ENCODE data around the gene LEUTX. TPM values are rescaled to one million over a fixed set of nuclear protein-coding genes. Genes with fewer than 3 reads are reported as not detected.
"Not testable (repeated sequence)": the region's sequence is repeated elsewhere in the genome, so short reads cannot be mapped to it uniquely, and the experiment has no call there.

LEUTX gene
- total and polyA plus RNA-seq, 2 donors (not counting 1 experiment from before 2014, with no cell fraction given), result not detected

- Histone ChIP-seq H3K4me3 (ENCODE audit: control extremely low read depth in 1 of 5, extremely low read depth in 1 of 5, insufficient read depth in 1 of 5, low read depth in 2 of 5, low read length in 4 of 5) (no peak overlapping the region), H2AFZ (ENCODE audit: insufficient read depth, low read depth, low read length, poor library complexity, severe bottlenecking) (no peak overlapping the region), H3K36me3 (replicated peaks in 1 of 2; ENCODE audit: control extremely low read depth in 1 of 2, control insufficient read depth in 1 of 2, extremely low read depth in 1 of 2, insufficient read depth in 2 of 2, low read length in 1 of 2) (no peaks in the 10 kb centered on the region), H3K27ac (ENCODE audit: low read length in 2 of 2) (no peak overlapping the region), H3K9ac (ENCODE audit: low read length) (no peak overlapping the region), H4K20me1 (ENCODE audit: control insufficient read depth, insufficient read depth, low read length, poor library complexity, severe bottlenecking) (no peaks in the 10 kb centered on the region), H3K4me1 (ENCODE audit: control insufficient read depth in 2 of 2, insufficient read depth in 2 of 2, low read length in 2 of 2) (no peaks in the 10 kb centered on the region), H3K4me2 (replicated peaks; ENCODE audit: low read depth, low read length, poor library complexity, severe bottlenecking) (no peak overlapping the region), H3K9me3 (ENCODE audit: control extremely low read depth in 1 of 3, control insufficient read depth in 2 of 3, insufficient read depth in 1 of 3, low read length in 2 of 3) (peaks cover 0 to 3% (median 0%) of the 10 kb centered on the region in 3 donors), H3K27me3 (replicated peaks in 1 of 4; ENCODE audit: control extremely low read depth in 1 of 4, control insufficient read depth in 3 of 4, insufficient read depth in 4 of 4, low read length in 3 of 4) (peaks cover 0 to 25% (median 10%) of the 10 kb centered on the region in 4 experiments), H3K79me2 (ENCODE audit: control insufficient read depth, insufficient read depth, low read length) (no peaks in the 10 kb centered on the region)
- 56% methylated on average over 3 of the region's 3 CpGs for WGBS (ENCODE audit: insufficient coverage)
- Mint-ChIP-seq H3K27ac (no peak overlapping the region), H3K4me1 (no peaks in the 10 kb centered on the region), H3K27me3 (peaks cover 31% of the 10 kb centered on the region), H3K9me3 (ENCODE audit: insufficient read depth) (no peaks in the 10 kb centered on the region), H3K4me3 (no peak overlapping the region)
- ATAC-seq (ENCODE audit: low read depth) (no peak), DNase-seq (no peak)
- intact Hi-C loops (cut with micrococcal nuclease), result no loop called here
- ChIA-PET CTCF (no interaction called here), POLR2A (no interaction called here)
- TF ChIP-seq CTCF (IDR thresholded peaks at IDR 0.05) (no peak), EZH2 (IDR thresholded peaks at IDR 0.05; ENCODE audit: borderline replicate concordance, insufficient read depth, low read depth, low read length, poor library complexity, severe bottlenecking) (no peak)
These were observed 23.7 kb upstream of the LEUTX start for GRCh38 chr19:39754971-39755370.

- Histone ChIP-seq H3K27me3 (replicated peaks in 1 of 4; ENCODE audit: control extremely low read depth in 1 of 4, control insufficient read depth in 3 of 4, insufficient read depth in 4 of 4, low read length in 3 of 4) (peaks cover 0 to 22% (median 10%) of the 10 kb centered on the region in 4 experiments), H4K20me1 (ENCODE audit: control insufficient read depth, insufficient read depth, low read length, poor library complexity, severe bottlenecking) (no peaks in the 10 kb centered on the region), H3K36me3 (replicated peaks in 1 of 2; ENCODE audit: control extremely low read depth in 1 of 2, control insufficient read depth in 1 of 2, extremely low read depth in 1 of 2, insufficient read depth in 2 of 2, low read length in 1 of 2) (no peaks in the 10 kb centered on the region), H3K4me3 (ENCODE audit: control extremely low read depth in 1 of 5, extremely low read depth in 1 of 5, insufficient read depth in 1 of 5, low read depth in 2 of 5, low read length in 4 of 5) (no peak overlapping the region), H3K9ac (ENCODE audit: low read length) (no peak overlapping the region), H3K9me3 (ENCODE audit: control extremely low read depth in 1 of 3, control insufficient read depth in 2 of 3, insufficient read depth in 1 of 3, low read length in 2 of 3) (peaks cover 0 to 3% (median 0%) of the 10 kb centered on the region in 3 donors), H3K79me2 (ENCODE audit: control insufficient read depth, insufficient read depth, low read length) (no peaks in the 10 kb centered on the region), H3K4me2 (replicated peaks; ENCODE audit: low read depth, low read length, poor library complexity, severe bottlenecking) (no peak overlapping the region), H3K4me1 (ENCODE audit: control insufficient read depth in 2 of 2, insufficient read depth in 2 of 2, low read length in 2 of 2) (no peaks in the 10 kb centered on the region), H3K27ac (ENCODE audit: low read length in 2 of 2) (no peak overlapping the region), H2AFZ (ENCODE audit: insufficient read depth, low read depth, low read length, poor library complexity, severe bottlenecking) (no peak overlapping the region)
- ATAC-seq (ENCODE audit: low read depth) (no peak), DNase-seq (no peak)
- 75% methylated on average over 2 of the region's 4 CpGs for WGBS (ENCODE audit: insufficient coverage)
- ChIA-PET POLR2A (no interaction called here), CTCF (interaction anchor here (0.5 kb wide), 1 partner anchor 402 kb away, joined by 5 read pairs; no protein-coding TSS in a partner anchor)
- Mint-ChIP-seq H3K9me3 (ENCODE audit: insufficient read depth) (no peaks in the 10 kb centered on the region), H3K4me3 (no peak overlapping the region), H3K27ac (no peak overlapping the region), H3K27me3 (peaks cover 46% of the 10 kb centered on the region), H3K4me1 (no peaks in the 10 kb centered on the region)
- intact Hi-C loops (cut with micrococcal nuclease), result no loop called here
- TF ChIP-seq EZH2 (IDR thresholded peaks at IDR 0.05; ENCODE audit: borderline replicate concordance, insufficient read depth, low read depth, low read length, poor library complexity, severe bottlenecking) (no peak), CTCF (IDR thresholded peaks at IDR 0.05) (no peak)
These were observed 19.0 kb upstream of the LEUTX start for GRCh38 chr19:39759457-39760184.

GRCh38 chr19:39761851-39762250, 16.8 kb upstream of the LEUTX start:
- H3K9me3 Mint-ChIP-seq (ENCODE audit: insufficient read depth); H3K36me3 ChIP-seq (replicated peaks in 1 of 2; ENCODE audit: control extremely low read depth in 1 of 2, control insufficient read depth in 1 of 2, extremely low read depth in 1 of 2, insufficient read depth in 2 of 2, low read length in 1 of 2); H3K4me3 Mint-ChIP-seq; H3K27ac Mint-ChIP-seq; H3K4me3 ChIP-seq (ENCODE audit: control extremely low read depth in 1 of 5, extremely low read depth in 1 of 5, insufficient read depth in 1 of 5, low read depth in 2 of 5, low read length in 4 of 5); intact Hi-C loops (cut with micrococcal nuclease); CTCF ChIA-PET; H4K20me1 ChIP-seq (ENCODE audit: control insufficient read depth, insufficient read depth, low read length, poor library complexity, severe bottlenecking); ATAC-seq (ENCODE audit: low read depth); H3K4me2 ChIP-seq (replicated peaks; ENCODE audit: low read depth, low read length, poor library complexity, severe bottlenecking); POLR2A ChIA-PET; H3K4me1 ChIP-seq (ENCODE audit: control insufficient read depth in 2 of 2, insufficient read depth in 2 of 2, low read length in 2 of 2); H3K4me1 Mint-ChIP-seq; H3K79me2 ChIP-seq (ENCODE audit: control insufficient read depth, insufficient read depth, low read length); H2AFZ ChIP-seq (ENCODE audit: insufficient read depth, low read depth, low read length, poor library complexity, severe bottlenecking); H3K9ac ChIP-seq (ENCODE audit: low read length); DNase-seq; H3K9me3 ChIP-seq (ENCODE audit: control extremely low read depth in 1 of 3, control insufficient read depth in 2 of 3, insufficient read depth in 1 of 3, low read length in 2 of 3); H3K27ac ChIP-seq (ENCODE audit: low read length in 2 of 2): not testable (repeated sequence)
- peaks cover 0 to 22% (median 10%) of the 10 kb centered on the region in 4 experiments for H3K27me3 ChIP-seq (replicated peaks in 1 of 4; ENCODE audit: control extremely low read depth in 1 of 4, control insufficient read depth in 3 of 4, insufficient read depth in 4 of 4, low read length in 3 of 4)
- H3K27me3 Mint-ChIP-seq, result peaks cover 44% of the 10 kb centered on the region
- WGBS (ENCODE audit: insufficient coverage), result no CpG with 5 or more reads among the region's 1 CpG

Data from B cell (primary cell).